HG02571 (cell line): ENCODE results near the gene ANTXR1.

Experiments used
- ATAC-seq: cut with Tn5 transposase; IDR thresholded peaks from one replicate; pipeline ENCODE4 v1.9.1; 2021; ENCODE audit warnings: mild to moderate bottlenecking, moderate library complexity; ENCODE audit not compliant: unreplicated experiment

The ANTXR1 gene

DNA sequence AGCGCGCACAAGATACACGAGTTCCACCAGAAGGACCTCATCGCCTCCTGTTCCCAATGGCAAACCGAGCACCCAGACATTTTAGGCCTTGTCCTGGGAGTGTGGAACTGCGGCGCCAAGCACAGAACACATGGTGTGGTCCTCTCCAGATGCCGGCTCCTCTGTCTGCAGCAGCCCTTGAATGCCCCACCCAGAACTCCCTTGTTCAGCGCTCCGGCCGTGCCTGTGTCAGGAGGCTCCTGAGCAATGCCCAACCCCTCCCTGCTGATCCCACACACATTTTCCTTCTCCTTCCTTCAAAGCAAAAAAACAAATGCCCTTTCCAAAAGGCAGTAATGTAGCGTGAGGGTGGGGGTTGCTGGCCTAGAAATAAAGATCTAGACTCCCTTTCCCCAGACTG is 284.2 kb downstream of the ANTXR1 start:
- no peak for ATAC-seq

DNA sequence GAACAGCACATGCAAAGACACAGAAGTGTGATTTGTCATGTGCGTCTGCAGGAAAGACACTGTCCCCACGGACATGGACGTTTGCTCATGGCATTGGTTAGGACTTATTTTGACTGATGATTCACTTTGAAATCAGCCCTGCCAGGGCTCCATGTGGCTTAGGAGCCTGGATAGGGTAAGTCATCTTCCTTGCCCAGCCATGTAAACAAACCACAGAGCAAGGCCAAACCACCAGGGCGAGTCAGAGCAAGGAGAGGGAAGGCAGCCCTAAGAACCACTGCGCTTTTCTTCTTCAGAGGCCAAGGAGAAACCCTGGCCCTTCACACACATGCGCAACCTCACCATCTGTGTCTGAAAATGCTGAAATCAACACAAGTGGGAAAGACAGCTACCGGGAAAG is 285.3 kb downstream of the ANTXR1 start:
- ATAC-seq = no peak

- ATAC-seq = no peak
These were observed 285.9 kb downstream of the ANTXR1 start for GRCh38 chr2:69298862-69299261.
